GM12864 (cell line): ENCODE results near the gene CXCR5.

ENCODE experiments used
- DNase-seq: peaks from one replicate; pipeline ENCODE4 v3.0.0-alpha.2; 2011; ENCODE audit warnings: low read depth
- H3K4me3 ChIP-seq: 2 replicates; pipeline ENCODE4 v1.5.1; 2011; ENCODE audit warnings: mild to moderate bottlenecking, low read depth, low read length, control low read depth
- CTCF ChIP-seq: IDR thresholded peaks from 2 replicates; pipeline ENCODE4 v1.5.1; 2011; ENCODE audit warnings: low read depth, mild to moderate bottlenecking, moderate library complexity, low read length, control low read depth, inconsistent platforms; ENCODE audit errors: missing control alignments

The CXCR5 gene

GRCh38 chr11:118885831-118886565, 2.3 kb downstream of the CXCR5 start:
- TF ChIP-seq CTCF, result no peak
- no peak for DNase-seq
- no peak overlapping the region for H3K4me3 ChIP-seq

- peak; percentile 53 for DNase-seq
- H3K4me3 ChIP-seq, result no peak overlapping the region
- TF ChIP-seq CTCF, result no peak
Measured at GRCh38 chr11:118886681-118887111, 3.0 kb downstream of the CXCR5 start.

GRCh38 chr11:118887206-118887605, 3.5 kb downstream of the CXCR5 start:
- H3K4me3 ChIP-seq, result no peak overlapping the region
- no peak for DNase-seq
- no peak for TF ChIP-seq CTCF

- no peak for TF ChIP-seq CTCF
- DNase-seq, result no peak
- no peak overlapping the region for H3K4me3 ChIP-seq
Measured at GRCh38 chr11:118888398-118888797, 4.7 kb downstream of the CXCR5 start.

DNA sequence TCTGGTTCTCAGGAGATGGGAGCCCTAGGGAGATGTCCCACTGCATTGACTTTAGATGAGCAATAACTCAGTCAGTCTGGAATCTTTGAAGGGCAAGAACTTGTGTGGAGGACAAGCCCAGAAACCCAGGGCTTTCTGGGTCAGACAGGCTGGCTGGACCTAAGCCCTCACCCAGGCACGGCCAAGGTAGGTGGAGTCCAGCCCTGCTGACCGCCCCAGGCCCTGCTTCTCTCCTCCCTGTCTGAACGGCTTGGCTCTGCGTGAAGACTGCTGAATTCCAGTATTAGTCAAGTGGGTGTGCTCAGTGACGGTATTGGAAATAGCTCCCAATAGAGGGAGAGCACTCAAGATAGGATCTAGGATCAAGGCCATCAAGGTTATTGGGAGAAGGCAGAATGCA, 6.1 kb downstream of the CXCR5 start:
- DNase-seq, result no peak

GRCh38 chr11:118892514-118892913, 8.8 kb downstream of the CXCR5 start:
- no peak for TF ChIP-seq CTCF
- DNase-seq, result no peak
- H3K4me3 ChIP-seq, result no peak overlapping the region

More for the DNA sequence above, 6.1 kb downstream of the CXCR5 start:
- TF ChIP-seq CTCF, result no peak
- no peak overlapping the region for H3K4me3 ChIP-seq

DNA sequence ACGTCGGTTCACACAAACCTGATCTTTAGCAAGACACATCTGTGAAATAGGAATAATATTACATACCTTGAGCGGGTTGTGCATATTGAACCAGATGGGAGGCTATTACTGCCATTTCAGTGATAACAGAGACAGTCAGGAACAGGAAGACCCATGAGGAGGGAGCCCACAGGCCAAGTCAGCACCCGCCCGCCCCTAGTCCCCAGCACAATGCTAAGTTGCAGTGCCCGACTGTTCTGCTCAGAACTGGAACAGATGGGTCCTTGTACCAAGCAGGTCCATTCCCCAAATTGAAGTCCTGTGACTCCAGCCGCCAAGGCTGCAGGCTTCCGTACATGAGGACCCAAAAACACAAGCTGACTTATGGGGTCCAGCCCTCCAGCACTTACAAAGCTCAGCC, 9.3 kb downstream of the CXCR5 start:
- DNase-seq, result no peak
- TF ChIP-seq CTCF, result no peak
- H3K4me3 ChIP-seq, result no peak overlapping the region
